ENCODE data around the gene GRIP2. TPM values are rescaled to one million over a fixed set of nuclear protein-coding genes. Genes with fewer than 3 reads are reported as not detected.

GRIP2 gene
- total RNA-seq, 1 donor from 2014 or later = not detected

GRCh38 chr3:14542656-14543055, 2.5 kb upstream of the GRIP2 start:
- Mint-ChIP-seq H3K4me3 (no peak overlapping the region), H3K27me3 (ENCODE audit: insufficient read depth) (peaks cover 2% of the 10 kb centered on the region), H3K36me3 (ENCODE audit: low read depth) (no peaks in the 10 kb centered on the region), H3K27ac (no peak overlapping the region), H3K4me1 (ENCODE audit: low read depth) (no peaks in the 10 kb centered on the region), H3K9me3 (no peaks in the 10 kb centered on the region)
- intact Hi-C loops (cut with micrococcal nuclease) = no loop called here
- DNase-seq (ENCODE audit: low spot score) = no peak

GRCh38 chr3:14541646-14542045, 1.5 kb upstream of the GRIP2 start:
- Mint-ChIP-seq H3K9me3 (no peaks in the 10 kb centered on the region), H3K4me1 (ENCODE audit: low read depth) (no peaks in the 10 kb centered on the region), H3K27me3 (ENCODE audit: insufficient read depth) (no peaks in the 10 kb centered on the region), H3K27ac (no peak overlapping the region), H3K36me3 (ENCODE audit: low read depth) (no peaks in the 10 kb centered on the region), H3K4me3 (no peak overlapping the region)
- intact Hi-C loops (cut with micrococcal nuclease) = no loop called here
- DNase-seq (ENCODE audit: low spot score) = no peak

DNA sequence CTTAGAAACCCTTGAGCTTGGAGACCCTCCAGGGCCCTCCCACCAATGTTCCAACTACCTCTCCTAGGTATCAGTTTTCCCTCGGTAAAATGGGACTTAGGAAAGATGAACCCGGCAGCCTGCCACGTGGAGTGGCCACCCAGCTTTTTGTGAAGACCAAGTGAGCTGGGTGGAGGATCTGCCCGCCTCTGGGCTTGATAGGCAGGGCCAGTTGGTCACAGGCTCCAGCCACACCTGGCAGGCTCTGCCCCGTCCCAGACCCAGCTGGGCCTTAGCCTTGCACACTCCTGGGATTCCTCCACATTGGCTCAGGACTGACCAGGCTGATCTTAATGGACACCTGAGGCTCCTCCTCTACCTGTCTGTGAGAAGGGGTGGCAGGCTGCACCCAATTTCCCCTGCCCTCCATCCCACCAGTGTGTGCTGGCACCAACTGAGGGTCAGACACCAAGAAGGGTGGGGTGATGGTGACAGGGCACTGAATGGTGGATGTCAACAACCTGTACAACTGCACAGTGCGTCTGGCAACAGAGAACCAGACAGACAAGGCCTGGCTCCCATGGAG, 761 bp upstream of the GRIP2 start:
- intact Hi-C loops (cut with micrococcal nuclease) = no loop called here
- Mint-ChIP-seq H3K9me3 (no peaks in the 10 kb centered on the region), H3K27me3 (ENCODE audit: insufficient read depth) (no peaks in the 10 kb centered on the region), H3K27ac (no peak overlapping the region), H3K4me3 (no peak overlapping the region), H3K36me3 (ENCODE audit: low read depth) (no peaks in the 10 kb centered on the region), H3K4me1 (ENCODE audit: low read depth) (no peaks in the 10 kb centered on the region)
- no peak for DNase-seq (ENCODE audit: low spot score)

- no peak overlapping the region for H3K4me3 Mint-ChIP-seq
- H3K4me1 Mint-ChIP-seq (ENCODE audit: low read depth) = no peaks in the 10 kb centered on the region
- intact Hi-C loops (cut with micrococcal nuclease) = no loop called here
- no peak overlapping the region for H3K27ac Mint-ChIP-seq
- DNase-seq (ENCODE audit: low spot score) = no peak
- H3K9me3 Mint-ChIP-seq = no peaks in the 10 kb centered on the region
- no peaks in the 10 kb centered on the region for H3K27me3 Mint-ChIP-seq (ENCODE audit: insufficient read depth)
- no peaks in the 10 kb centered on the region for H3K36me3 Mint-ChIP-seq (ENCODE audit: low read depth)
Observed at GRCh38 chr3:14539384-14539741, 779 bp downstream of the GRIP2 start.

DNA sequence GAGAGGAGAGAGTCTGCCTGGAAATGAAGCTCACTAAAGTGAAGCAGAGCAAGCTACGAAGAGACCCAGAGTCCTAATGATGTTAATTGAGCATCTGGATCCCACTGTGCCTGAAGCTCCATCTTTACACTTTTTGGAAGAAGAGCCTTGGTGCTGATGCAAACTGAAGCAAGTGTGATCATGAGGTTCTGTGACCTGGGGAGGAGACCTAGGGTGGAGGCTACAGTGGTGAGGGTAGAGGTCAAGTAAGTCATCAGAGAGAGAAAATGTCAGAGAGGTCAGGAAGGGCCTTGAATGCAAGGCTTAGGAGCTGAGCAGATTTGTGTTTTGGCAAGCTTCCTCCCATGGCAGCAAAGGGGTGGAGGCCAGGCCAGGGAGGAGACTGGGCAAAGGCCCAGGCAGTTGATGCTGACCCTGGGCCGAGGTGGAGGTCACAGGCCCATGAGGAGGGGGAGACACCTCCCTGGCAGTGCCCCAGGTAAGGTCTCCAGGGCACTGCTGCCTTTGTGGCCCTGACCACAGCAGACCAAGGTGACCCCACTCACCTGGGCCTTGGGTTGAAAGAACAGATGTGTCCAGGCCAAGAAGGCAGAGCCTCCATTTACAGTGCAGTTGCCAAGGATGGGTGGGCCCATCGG, 1.6 kb downstream of the GRIP2 start:
- Mint-ChIP-seq H3K4me3 (no peak overlapping the region), H3K36me3 (ENCODE audit: low read depth) (no peaks in the 10 kb centered on the region), H3K27ac (no peak overlapping the region), H3K9me3 (no peaks in the 10 kb centered on the region), H3K4me1 (ENCODE audit: low read depth) (no peaks in the 10 kb centered on the region), H3K27me3 (ENCODE audit: insufficient read depth) (no peaks in the 10 kb centered on the region)
- intact Hi-C loops (cut with micrococcal nuclease) = no loop called here
- no peak for DNase-seq (ENCODE audit: low spot score)

GRCh38 chr3:14537590-14538450, 2.3 kb downstream of the GRIP2 start:
- no peaks in the 10 kb centered on the region for H3K9me3 Mint-ChIP-seq

DNA sequence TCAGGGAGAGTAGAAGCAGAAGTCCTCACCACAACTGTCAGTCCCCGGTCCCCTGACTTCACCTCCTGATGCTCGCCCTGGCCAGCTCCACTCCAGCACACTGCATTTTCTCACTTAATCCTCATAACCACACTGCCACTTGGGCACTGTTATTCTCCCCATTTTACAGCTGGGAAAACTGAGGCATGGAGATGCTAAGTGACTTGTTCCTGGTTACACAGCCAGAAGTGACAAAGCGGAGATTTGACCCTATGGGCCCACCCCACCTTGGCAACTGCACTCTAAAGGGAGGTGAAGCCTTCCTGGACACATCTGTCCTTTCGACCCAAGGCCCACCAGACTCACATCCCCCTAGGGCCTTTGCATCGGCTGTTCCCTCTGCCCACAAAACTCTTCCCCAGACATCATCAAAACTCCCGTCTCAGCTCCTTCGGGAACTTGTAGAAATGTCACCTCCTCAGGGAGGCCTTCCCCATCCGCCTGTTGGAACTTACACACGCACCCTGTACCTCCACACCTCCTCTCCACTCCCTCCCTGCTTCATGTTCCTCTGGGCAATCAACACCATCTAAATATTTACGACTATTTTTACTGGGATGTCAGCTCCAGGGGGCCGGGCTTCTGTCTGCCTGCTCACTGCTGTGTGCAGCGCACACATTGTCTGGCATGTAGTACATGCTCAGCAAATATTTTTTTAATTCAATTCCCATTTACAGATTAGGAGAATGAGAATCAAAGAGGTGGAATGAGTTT, 3.1 kb downstream of the GRIP2 start:
- H3K27me3 Mint-ChIP-seq (ENCODE audit: insufficient read depth) = no peaks in the 10 kb centered on the region
- H3K9me3 Mint-ChIP-seq = no peaks in the 10 kb centered on the region
- no peak overlapping the region for H3K4me3 Mint-ChIP-seq
- no peak overlapping the region for H3K27ac Mint-ChIP-seq
- H3K36me3 Mint-ChIP-seq (ENCODE audit: low read depth) = no peaks in the 10 kb centered on the region
- intact Hi-C loops (cut with micrococcal nuclease) = no loop called here
- H3K4me1 Mint-ChIP-seq (ENCODE audit: low read depth) = no peaks in the 10 kb centered on the region
- no peak for DNase-seq (ENCODE audit: low spot score)

More at GRCh38 chr3:14537590-14538450, 2.3 kb downstream of the GRIP2 start:
- H3K4me1 Mint-ChIP-seq (ENCODE audit: low read depth) = no peaks in the 10 kb centered on the region
- no peak for DNase-seq (ENCODE audit: low spot score)
- no peaks in the 10 kb centered on the region for H3K27me3 Mint-ChIP-seq (ENCODE audit: insufficient read depth)
- H3K4me3 Mint-ChIP-seq = no peak overlapping the region
- intact Hi-C loops (cut with micrococcal nuclease) = no loop called here
- H3K36me3 Mint-ChIP-seq (ENCODE audit: low read depth) = no peaks in the 10 kb centered on the region
- no peak overlapping the region for H3K27ac Mint-ChIP-seq

DNA sequence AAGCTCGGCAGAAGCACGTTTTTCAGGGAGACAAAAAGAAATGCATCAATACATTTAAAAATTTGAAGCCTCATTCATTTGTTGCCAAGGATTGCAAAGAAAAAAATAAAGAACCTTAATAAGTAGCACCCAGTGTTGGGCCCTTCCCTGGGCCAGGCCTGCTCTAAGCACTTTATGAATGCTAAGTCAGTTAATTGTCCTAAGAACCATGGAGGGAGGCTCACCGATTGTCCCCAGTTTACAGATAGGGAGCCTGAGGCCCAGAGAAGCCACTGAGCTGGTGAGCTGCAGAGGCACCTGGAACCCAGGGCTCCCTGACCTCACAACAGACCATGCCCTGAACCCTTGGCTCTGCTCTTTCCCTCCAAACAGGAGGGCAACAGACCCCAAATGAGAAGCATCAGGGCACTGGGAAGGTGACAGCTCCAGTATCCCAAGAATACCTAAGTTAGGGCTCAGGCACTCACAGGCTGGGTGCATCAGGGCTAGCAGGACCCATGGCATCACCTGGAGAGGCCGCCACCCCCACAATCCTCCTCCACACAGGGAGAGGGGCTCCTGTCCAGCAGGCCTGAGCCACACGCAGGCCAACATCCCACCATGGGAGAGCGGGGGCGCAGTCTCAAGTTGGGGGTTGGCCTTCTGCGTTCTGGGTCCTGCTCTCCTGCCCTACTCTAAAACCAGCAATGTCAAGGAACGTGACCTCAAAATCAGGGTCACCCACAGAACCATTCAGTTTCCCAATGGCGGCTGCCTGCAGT, 3.9 kb downstream of the GRIP2 start:
- H3K4me1 Mint-ChIP-seq (ENCODE audit: low read depth) = no peaks in the 10 kb centered on the region
- H3K9me3 Mint-ChIP-seq = no peaks in the 10 kb centered on the region
- DNase-seq (ENCODE audit: low spot score) = no peak
- H3K27ac Mint-ChIP-seq = no peak overlapping the region
- H3K4me3 Mint-ChIP-seq = no peak overlapping the region
- H3K36me3 Mint-ChIP-seq (ENCODE audit: low read depth) = no peaks in the 10 kb centered on the region
- intact Hi-C loops (cut with micrococcal nuclease) = no loop called here
- no peaks in the 10 kb centered on the region for H3K27me3 Mint-ChIP-seq (ENCODE audit: insufficient read depth)

GRCh38 chr3:14535616-14536015, 4.5 kb downstream of the GRIP2 start:
- Mint-ChIP-seq H3K4me1 (ENCODE audit: low read depth) (no peaks in the 10 kb centered on the region), H3K27me3 (ENCODE audit: insufficient read depth) (no peaks in the 10 kb centered on the region), H3K9me3 (no peaks in the 10 kb centered on the region), H3K27ac (no peak overlapping the region), H3K36me3 (ENCODE audit: low read depth) (no peaks in the 10 kb centered on the region), H3K4me3 (no peak overlapping the region)
- intact Hi-C loops (cut with micrococcal nuclease) = no loop called here
- no peak for DNase-seq (ENCODE audit: low spot score)

- Mint-ChIP-seq H3K27me3 (ENCODE audit: insufficient read depth) (no peaks in the 10 kb centered on the region), H3K9me3 (no peaks in the 10 kb centered on the region), H3K36me3 (ENCODE audit: low read depth) (no peaks in the 10 kb centered on the region), H3K4me1 (ENCODE audit: low read depth) (no peaks in the 10 kb centered on the region), H3K4me3 (no peak overlapping the region), H3K27ac (no peak overlapping the region)
- no peak for DNase-seq (ENCODE audit: low spot score)
- intact Hi-C loops (cut with micrococcal nuclease) = no loop called here
Observed at GRCh38 chr3:14534516-14535191, 5.5 kb downstream of the GRIP2 start.

GRCh38 chr3:14533457-14533958, 6.6 kb downstream of the GRIP2 start:
- intact Hi-C loops (cut with micrococcal nuclease) = no loop called here
- no peaks in the 10 kb centered on the region for H3K9me3 Mint-ChIP-seq
- H3K36me3 Mint-ChIP-seq (ENCODE audit: low read depth) = no peaks in the 10 kb centered on the region
- H3K27ac Mint-ChIP-seq = no peak overlapping the region
- peaks cover 2% of the 10 kb centered on the region for H3K27me3 Mint-ChIP-seq (ENCODE audit: insufficient read depth)
- H3K4me3 Mint-ChIP-seq = no peak overlapping the region
- no peak for DNase-seq (ENCODE audit: low spot score)
- no peaks in the 10 kb centered on the region for H3K4me1 Mint-ChIP-seq (ENCODE audit: low read depth)
